Heart right ventricle (tissue), 16 donors: ENCODE measurements around the gene ZNF71. TPM values are rescaled to one million over a fixed set of nuclear protein-coding genes. Genes with fewer than 3 reads are reported as not detected.

Source experiments
- ATAC-seq, 8 donors: fragments of 200-7000 bp; cut with Tn5 transposase; one replicate each; pipeline ENCODE4 v1.9.1; 2020; ENCODE audit warnings: mild to moderate bottlenecking in 8 of 8, moderate library complexity in 8 of 8, moderate number of reproducible peaks in 1 of 8
- DNase-seq, 2 donors: peaks; one replicate each; pipeline ENCODE4 v3.0.0-alpha.2; 2020
- H3K27ac ChIP-seq, 10 donors: fragments of 200-600 bp; sonication (generic) in 2 of 10; one replicate each; pipeline versions ENCODE4 v1.5.0 to v1.8.0; 2020 to 2022; ENCODE audit warnings: mild to moderate bottlenecking in 3 of 10
- H3K27me3 ChIP-seq, 7 donors: fragments of 200-600 bp; one replicate each; pipeline ENCODE4 v1.8.0; 2021 to 2022; ENCODE audit warnings: mild to moderate bottlenecking in 2 of 7
- H3K36me3 ChIP-seq, 9 donors: fragments of 200-600 bp; sonication (generic) in 1 of 9; one replicate each; pipeline versions ENCODE4 v1.5.0 to v1.8.0; 2020 to 2022; ENCODE audit warnings: mild to moderate bottlenecking in 2 of 9
- H3K4me1 ChIP-seq, 9 donors: fragments of 200-600 bp; sonication (generic) in 1 of 9; one replicate each; pipeline versions ENCODE4 v1.5.0 to v1.8.0; 2020 to 2022; ENCODE audit warnings: mild to moderate bottlenecking in 4 of 9
- H3K4me3 ChIP-seq, 10 donors: fragments of 200-600 bp; sonication (generic) in 2 of 10; one replicate each; pipeline versions ENCODE4 v1.5.0 to v1.8.0; 2020 to 2022; ENCODE audit warnings: mild to moderate bottlenecking in 7 of 10, moderate library complexity in 2 of 10
- H3K9me3 ChIP-seq, 11 donors: fragments of 200-600 bp in 10 of 11; sonication (generic) in 2 of 11; one replicate each; pipeline versions ENCODE4 v1.5.0 to v1.8.0; 2013 to 2022; ENCODE audit warnings: mild to moderate bottlenecking in 2 of 11, control low read depth in 1 of 11, moderate library complexity in 1 of 11
- WGBS, 2 donors: extraction: QIAGEN DNeasy Blood & Tissue Kit; methylation state at CpG; one replicate each; pipeline ENCODE4 v1.1.7; 2013; ENCODE audit warnings: inconsistent platforms in 1 of 2; 5-methylcytosine and 5-hydroxymethylcytosine counted together
- intact Hi-C, 10 donors: fragments of 100-400 bp; cut with DNase I; formaldehyde crosslinking; loops; one replicate each; pipeline versions ENCODE4 v1.11.1 to v1.14.2; 2022
- polyA plus RNA-seq, 2 donors: library from polyadenylated mRNA; stranded (reverse); fragments of 200-250 nt; gene quantifications; one replicate each; pipeline ENCODE4 v1.2.3, GENCODE V29; 2013
- total RNA-seq, 10 donors: library from RNA; stranded (reverse); fragmentation: NEBNext Ultra II Directional in 3 of 10; extraction: Animal tissue kit (Norgen Biotek cat#: 25700) in 3 of 10; gene quantifications; one replicate each; pipeline versions ENCODE4 v1.2.1 to v1.2.4, GENCODE V29; 2021 to 2023
- TF ChIP-seq, protein P1 (sequence below), 9 donors: fragments of 200-600 bp; sonication (generic) in 2 of 9; IDR thresholded peaks; one replicate each; pipeline versions ENCODE4 v1.5.0 to v1.8.0; 2021 to 2022; ENCODE audit warnings: antibody characterized with exemption in 9 of 9, mild to moderate bottlenecking in 5 of 9, moderate library complexity in 1 of 9
- donor health status: Arrhythmogenic right ventricular cardiomyopathy.
- donor health status: ischemic (EF 13 %, LVEDD 7.1; RV severe dilation, severe dysfunction).
- donor health status: healthy with polysubstance abuse.
- donor health status: DM: no; HTN: yes; CAD: no.
- donor health status: DM: no; HTN: no; CAD: no.
- donor health status: ischemic (EF 25% LVEDD 6.9; RV normal size, moderate dysfunction).
- donor health status: ischemic (EF 25% LVEDD 5.7; RV mildly dilated, moderate dysfunction).
- donor health status: healthy.
- donor health status: DM: yes; HTN: yes; CAD: no.
- donor health status: Ischemic cardiomyopathy.
- donor health status: ischemic (EF 35%, LVEDD 5.7; RV mildly dilated, moderate dysfunction).
- donor health status: nonischemic (EF 11% LVEDD 7.7; RV severe dilation, severe dysfunction).
- donor health status: DM: yes; HTN: yes; CAD: no.
- donor health status: PGD.
- donor health status: ischemic (EF 29% LVEDD 5.4; RV normal size, mild dysfunction).
- donor health status: nonischemic (EF 23%, LVEDD 6.1; RV moderate dilation, normal function).

Gene ZNF71
- total and polyA plus RNA-seq, 12 donors = 2.9 to 7.2 (median 6.1) TPM

DNA sequence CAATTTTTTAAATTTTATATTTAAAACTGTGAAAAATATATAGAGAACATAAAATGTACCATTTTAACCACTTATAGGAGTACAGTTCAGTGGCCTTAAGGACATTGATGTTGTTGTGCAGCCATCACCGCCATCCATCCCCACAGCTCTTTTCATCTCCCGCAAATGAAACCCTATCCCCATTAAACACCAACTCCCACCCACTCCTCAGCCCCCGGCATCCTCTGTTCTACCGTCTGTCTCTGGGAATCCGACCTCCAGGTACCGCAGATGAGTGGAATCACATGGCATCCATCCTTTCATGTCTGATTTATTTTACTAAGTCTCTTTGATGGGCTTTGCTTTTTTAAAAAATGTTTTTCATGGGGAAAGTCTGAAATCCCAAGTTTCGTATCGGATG lies 24.0 kb downstream of the ZNF71 start:
- DNase-seq = no peak
- Histone ChIP-seq H3K27ac (no peak overlapping the region), H3K4me1 (no peaks in the 10 kb centered on the region), H3K36me3 (peaks cover 0 to 59% (median 25%) of the 10 kb centered on the region in 9 donors), H3K27me3 (no peaks in the 10 kb centered on the region), H3K9me3 (peaks cover 0 to 100% (median 0%) of the 10 kb centered on the region in 11 donors), H3K4me3 (no peak overlapping the region)
- no peak for ATAC-seq
- TF ChIP-seq, protein P1, sequence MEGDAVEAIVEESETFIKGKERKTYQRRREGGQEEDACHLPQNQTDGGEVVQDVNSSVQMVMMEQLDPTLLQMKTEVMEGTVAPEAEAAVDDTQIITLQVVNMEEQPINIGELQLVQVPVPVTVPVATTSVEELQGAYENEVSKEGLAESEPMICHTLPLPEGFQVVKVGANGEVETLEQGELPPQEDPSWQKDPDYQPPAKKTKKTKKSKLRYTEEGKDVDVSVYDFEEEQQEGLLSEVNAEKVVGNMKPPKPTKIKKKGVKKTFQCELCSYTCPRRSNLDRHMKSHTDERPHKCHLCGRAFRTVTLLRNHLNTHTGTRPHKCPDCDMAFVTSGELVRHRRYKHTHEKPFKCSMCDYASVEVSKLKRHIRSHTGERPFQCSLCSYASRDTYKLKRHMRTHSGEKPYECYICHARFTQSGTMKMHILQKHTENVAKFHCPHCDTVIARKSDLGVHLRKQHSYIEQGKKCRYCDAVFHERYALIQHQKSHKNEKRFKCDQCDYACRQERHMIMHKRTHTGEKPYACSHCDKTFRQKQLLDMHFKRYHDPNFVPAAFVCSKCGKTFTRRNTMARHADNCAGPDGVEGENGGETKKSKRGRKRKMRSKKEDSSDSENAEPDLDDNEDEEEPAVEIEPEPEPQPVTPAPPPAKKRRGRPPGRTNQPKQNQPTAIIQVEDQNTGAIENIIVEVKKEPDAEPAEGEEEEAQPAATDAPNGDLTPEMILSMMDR (IDR thresholded peaks at IDR 0.05) = no peak
- WGBS, 2 donors = 76 to 84% methylated on average over 8 of the region's 8 CpGs
- intact Hi-C loops = no loop called here

DNA sequence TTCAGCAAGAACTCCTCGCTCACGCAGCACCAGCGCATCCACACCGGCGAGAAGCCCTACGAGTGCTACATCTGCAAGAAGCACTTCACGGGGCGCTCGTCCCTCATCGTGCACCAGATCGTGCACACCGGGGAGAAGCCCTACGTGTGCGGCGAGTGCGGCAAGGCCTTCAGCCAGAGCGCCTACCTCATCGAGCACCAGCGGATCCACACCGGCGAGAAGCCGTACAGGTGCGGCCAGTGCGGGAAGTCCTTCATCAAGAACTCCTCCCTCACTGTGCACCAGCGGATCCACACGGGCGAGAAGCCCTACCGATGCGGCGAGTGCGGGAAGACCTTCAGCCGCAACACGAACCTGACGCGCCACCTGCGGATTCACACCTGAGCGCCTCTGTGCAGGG lies 27.3 kb downstream of the ZNF71 start:
- DNase-seq (no peak), ATAC-seq (no peak)
- no peak overlapping the region for H3K4me3 ChIP-seq
- H3K27me3 ChIP-seq = no peaks in the 10 kb centered on the region
- TF ChIP-seq, protein P1 (IDR thresholded peaks at IDR 0.05) = no peak
- WGBS, 2 donors = 91 to 92% methylated on average over 37 of the region's 37 CpGs
- peaks cover 0 to 100% (median 0%) of the 10 kb centered on the region in 11 donors for H3K9me3 ChIP-seq
- H3K27ac ChIP-seq = no peak overlapping the region
- peaks cover 0 to 56% (median 38%) of the 10 kb centered on the region in 9 donors for H3K36me3 ChIP-seq
- no peaks in the 10 kb centered on the region for H3K4me1 ChIP-seq
- intact Hi-C loops = no loop called here

DNA sequence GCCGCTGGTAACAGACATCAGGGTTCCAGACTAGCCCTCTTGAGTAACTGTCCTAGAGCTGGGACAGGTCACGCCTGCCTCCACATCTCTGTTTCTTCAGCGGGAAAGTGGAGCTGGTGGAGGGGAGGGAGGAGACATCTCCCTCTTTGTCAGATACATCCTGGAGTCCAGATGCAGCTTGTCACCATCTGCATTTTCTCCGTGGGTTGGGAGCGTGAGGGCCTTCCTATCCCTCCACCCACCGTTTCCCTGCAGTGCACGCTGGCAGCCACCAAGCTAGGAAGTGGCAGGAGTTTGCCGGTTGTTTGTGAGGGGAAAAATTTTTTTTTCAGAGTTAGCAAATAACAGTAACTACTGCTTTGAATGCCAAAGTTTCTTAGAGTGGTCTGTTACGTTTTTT lies 27.9 kb downstream of the ZNF71 start:
- intact Hi-C loops = no loop called here
- no peak overlapping the region for H3K4me3 ChIP-seq
- H3K27me3 ChIP-seq = no peaks in the 10 kb centered on the region
- H3K27ac ChIP-seq = no peak overlapping the region
- 73 to 82% methylated on average over 9 of the region's 9 CpGs for WGBS, 2 donors
- peaks cover 0 to 100% (median 0%) of the 10 kb centered on the region in 11 donors for H3K9me3 ChIP-seq
- DNase-seq = no peak
- no peak for ATAC-seq
- no peaks in the 10 kb centered on the region for H3K4me1 ChIP-seq
- TF ChIP-seq, protein P1 (IDR thresholded peaks at IDR 0.05) = no peak
- H3K36me3 ChIP-seq = peaks cover 0 to 52% (median 38%) of the 10 kb centered on the region in 9 donors

DNA sequence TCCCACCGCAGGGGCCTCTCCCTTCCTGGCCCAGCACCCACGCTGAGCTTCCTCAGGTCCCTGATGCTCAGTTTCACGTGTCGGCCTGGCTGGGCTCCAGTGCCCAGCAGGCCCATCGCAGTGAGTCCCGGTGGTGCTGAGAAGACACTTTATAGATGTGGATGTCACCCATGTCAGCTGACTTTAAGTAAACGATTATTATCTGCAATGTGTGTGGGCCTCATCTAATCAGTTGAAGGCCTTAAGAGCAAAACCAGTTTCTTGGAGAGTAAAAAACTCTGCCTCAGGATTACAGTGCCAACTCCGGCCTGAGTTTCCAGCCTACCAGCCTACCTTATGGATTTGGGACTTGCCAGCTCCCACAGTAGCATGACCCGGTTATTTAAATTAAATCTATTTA lies 30.6 kb downstream of the ZNF71 start:
- intact Hi-C loops = no loop called here
- 91 to 92% methylated on average over 9 of the region's 9 CpGs for WGBS, 2 donors
- TF ChIP-seq, protein P1 (IDR thresholded peaks at IDR 0.05) = no peak
- Histone ChIP-seq H3K4me1 (no peaks in the 10 kb centered on the region), H3K27me3 (no peaks in the 10 kb centered on the region), H3K36me3 (peaks cover 0 to 46% (median 38%) of the 10 kb centered on the region in 9 donors), H3K27ac (no peak overlapping the region), H3K4me3 (no peak overlapping the region), H3K9me3 (peaks cover 0 to 100% (median 11%) of the 10 kb centered on the region in 11 donors)
- DNase-seq = no peak
- ATAC-seq = no peak
